Large intestine (tissue), 3 donors: ENCODE results near the gene FREM2. TPM values are rescaled to one million over a fixed set of nuclear protein-coding genes. Genes with fewer than 3 reads are reported as not detected.
A peak's percentile ranks its signal among the peaks of the same experiment; 100 is the strongest.

ENCODE experiments used
- DNase-seq, 2 donors: peaks; one replicate each; pipeline versions ENCODE4 v3.0.0 to v3.0.0-alpha.2; 2013
- H3K27ac ChIP-seq: one replicate; pipeline ENCODE4 v1.5.1; 2013; ENCODE audit warnings: low read length
- H3K27me3 ChIP-seq: 2 replicates; pipeline ENCODE4 v1.6.1; 2013; ENCODE audit warnings: low read length; ENCODE audit not compliant: control insufficient read depth, insufficient read depth
- H3K36me3 ChIP-seq: 2 replicates; pipeline ENCODE4 v1.6.1; 2013; ENCODE audit warnings: low read length; ENCODE audit not compliant: control insufficient read depth, insufficient read depth
- H3K4me1 ChIP-seq: one replicate; pipeline ENCODE4 v1.6.1; 2013; ENCODE audit warnings: low read length; ENCODE audit not compliant: control insufficient read depth, insufficient read depth
- H3K4me3 ChIP-seq: one replicate; pipeline ENCODE4 v1.5.1; 2013; ENCODE audit warnings: low read length
- H3K9me3 ChIP-seq: one replicate; pipeline ENCODE4 v1.6.1; 2013; ENCODE audit warnings: mild to moderate bottlenecking, low read depth, low read length, moderate library complexity; ENCODE audit not compliant: control insufficient read depth
- WGBS: methylation state at CpG from one replicate; pipeline ENCODE4 v1.1.5; 2013; ENCODE audit warnings: low lambda C conversion rate; ENCODE audit not compliant: insufficient coverage; 5-methylcytosine and 5-hydroxymethylcytosine counted together
- polyA plus RNA-seq: library from polyadenylated mRNA; unstranded; fragments of 120-200 nt; gene quantifications from one replicate; pipeline ENCODE4 v1.2.1, GENCODE V29; 2013

FREM2 gene
- polyA plus RNA-seq, 1 donor: 6.2 TPM

DNA sequence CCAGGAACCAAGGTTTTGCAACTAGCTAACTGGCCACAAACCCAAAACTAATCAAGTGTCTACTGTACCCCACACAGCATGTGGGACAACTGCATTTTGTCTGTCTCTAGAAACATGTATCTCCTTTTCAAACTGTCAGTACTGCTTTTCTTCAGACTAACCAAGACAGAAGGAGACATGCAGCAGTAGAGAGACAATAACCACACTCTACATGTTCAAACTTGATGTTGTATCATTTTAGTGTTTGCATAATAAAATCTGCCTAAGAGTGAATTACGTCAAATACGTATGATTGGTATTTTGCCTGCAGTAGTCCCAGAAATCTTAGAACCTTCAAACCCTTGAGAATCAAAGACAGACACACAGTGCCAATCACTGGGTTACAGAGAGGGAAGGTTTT is 22.0 kb upstream of the FREM2 start:
- Histone ChIP-seq H3K36me3 (no peaks in the 10 kb centered on the region), H3K4me1 (peaks cover 10% of the 10 kb centered on the region), H3K4me3 (no peak overlapping the region), H3K9me3 (no peaks in the 10 kb centered on the region), H3K27ac (no peak overlapping the region), H3K27me3 (no peaks in the 10 kb centered on the region)
- no CpG with 5 or more reads among the region's 2 CpGs for WGBS
- no peak for DNase-seq

DNA sequence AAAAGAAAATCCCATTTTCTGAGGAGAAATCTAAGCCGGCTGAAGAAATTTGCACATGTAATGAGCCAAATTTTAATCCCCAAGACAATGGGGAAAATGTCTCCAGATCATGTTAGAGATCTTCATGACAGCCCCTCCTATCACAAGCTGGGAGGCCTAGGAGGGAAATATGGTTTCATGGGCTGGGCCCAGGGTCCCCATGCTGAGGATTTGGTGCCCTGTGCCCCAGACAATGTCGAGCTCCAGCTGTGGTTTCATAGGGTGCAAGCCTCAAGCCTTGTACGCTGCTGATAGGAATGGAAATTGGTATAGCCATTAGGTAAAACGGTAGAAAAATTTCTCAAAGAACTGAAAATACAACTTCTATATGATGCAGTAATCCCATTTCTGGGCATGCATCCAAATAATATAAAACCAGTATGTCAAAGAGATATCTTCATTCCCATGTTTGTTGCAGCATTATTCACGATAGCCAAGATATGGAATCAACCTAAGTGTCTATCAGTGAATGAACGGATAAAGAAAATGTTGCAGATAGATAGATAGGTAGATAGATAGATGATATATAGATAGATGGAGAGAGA is 19.3 kb upstream of the FREM2 start:
- no peaks in the 10 kb centered on the region for H3K36me3 ChIP-seq
- H3K4me3 ChIP-seq: no peak overlapping the region
- H3K4me1 ChIP-seq: no peaks in the 10 kb centered on the region
- H3K9me3 ChIP-seq: no peaks in the 10 kb centered on the region
- no peak for DNase-seq
- H3K27me3 ChIP-seq: no peaks in the 10 kb centered on the region
- 82% methylated on average over 3 of the region's 6 CpGs for WGBS
- H3K27ac ChIP-seq: no peak overlapping the region

DNA sequence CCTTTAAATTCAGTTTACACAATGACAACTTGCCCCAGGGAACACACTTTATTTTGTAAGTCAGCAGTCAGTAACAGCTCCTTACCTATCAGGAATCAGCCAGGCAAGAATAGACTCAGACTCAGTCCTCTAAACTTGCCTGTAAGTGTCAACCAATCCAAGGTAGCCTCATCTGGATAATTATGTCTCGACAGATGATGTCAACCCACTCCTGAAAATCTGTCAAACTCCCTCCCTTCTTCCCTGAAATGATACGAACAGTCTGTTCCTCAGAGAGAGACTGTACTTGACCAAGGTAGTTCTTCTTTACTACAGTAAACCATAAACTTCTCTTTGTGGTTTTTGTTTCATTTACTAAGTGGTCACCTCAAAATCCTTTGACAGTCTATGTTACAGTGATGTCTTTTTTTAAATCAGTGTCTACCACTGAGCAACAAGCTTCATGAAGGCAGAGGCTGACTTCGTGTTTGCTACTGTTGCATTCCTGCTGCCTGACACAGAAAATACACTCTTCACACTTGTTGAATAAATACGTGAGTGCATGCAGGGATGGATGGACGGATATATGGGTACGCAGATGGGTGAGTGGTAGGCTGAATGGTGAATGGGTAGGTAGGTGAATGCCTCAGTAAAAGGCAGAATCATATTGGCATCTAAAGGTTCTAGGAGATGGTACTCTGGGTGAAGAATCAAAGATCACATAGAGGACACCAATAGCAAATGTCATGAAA is 17.5 kb upstream of the FREM2 start:
- Histone ChIP-seq H3K4me3 (no peak overlapping the region), H3K4me1 (no peaks in the 10 kb centered on the region), H3K36me3 (no peaks in the 10 kb centered on the region), H3K27ac (no peak overlapping the region), H3K27me3 (no peaks in the 10 kb centered on the region), H3K9me3 (no peaks in the 10 kb centered on the region)
- no peak for DNase-seq
- WGBS: 90% methylated on average over 3 of the region's 6 CpGs

DNA sequence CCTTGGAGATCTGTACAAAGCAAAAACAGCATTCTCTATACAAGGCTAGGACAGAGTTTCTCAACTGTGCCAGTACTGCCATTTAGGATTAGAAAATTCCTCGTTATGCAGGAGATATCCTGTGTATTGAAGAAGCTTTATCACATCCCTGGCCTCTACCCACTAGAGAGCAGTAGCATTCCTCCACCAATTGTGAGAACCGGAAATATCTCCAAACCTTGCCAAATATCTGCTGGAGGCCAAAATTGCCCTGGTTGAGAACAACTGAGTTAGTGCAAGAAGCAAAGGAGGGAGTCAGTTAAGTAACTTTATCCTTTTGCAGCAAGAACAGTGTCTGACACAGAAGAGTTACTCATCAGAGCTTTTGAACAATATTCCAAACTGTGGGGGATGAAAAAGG is 16.2 kb upstream of the FREM2 start:
- H3K27me3 ChIP-seq: no peaks in the 10 kb centered on the region
- WGBS: 80% methylated on average over 1 of the region's 2 CpGs
- H3K36me3 ChIP-seq: no peaks in the 10 kb centered on the region
- H3K9me3 ChIP-seq: no peaks in the 10 kb centered on the region
- H3K27ac ChIP-seq: no peak overlapping the region
- H3K4me3 ChIP-seq: no peak overlapping the region
- DNase-seq: no peak
- H3K4me1 ChIP-seq: no peaks in the 10 kb centered on the region

DNA sequence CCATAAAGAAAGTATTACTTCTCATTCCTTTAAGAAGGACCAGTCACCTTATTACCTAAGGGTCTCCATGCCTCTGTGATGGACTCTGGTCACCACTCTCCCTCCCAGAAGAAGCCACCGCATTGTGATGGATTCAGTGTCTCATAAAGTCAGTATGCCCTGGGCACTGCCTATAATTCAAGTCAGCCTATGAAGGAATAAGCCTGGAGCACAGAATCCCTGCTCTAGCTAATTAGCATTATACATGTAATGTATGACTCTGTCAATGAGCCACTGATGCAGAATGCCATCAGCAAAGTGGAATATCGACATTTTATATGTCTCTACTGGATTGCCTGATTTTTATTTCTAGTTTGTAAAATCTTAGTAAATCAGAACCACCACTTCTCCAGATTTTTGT is 14.9 kb upstream of the FREM2 start:
- Histone ChIP-seq H3K4me3 (no peak overlapping the region), H3K4me1 (no peaks in the 10 kb centered on the region), H3K9me3 (no peaks in the 10 kb centered on the region), H3K27me3 (no peaks in the 10 kb centered on the region), H3K36me3 (no peaks in the 10 kb centered on the region), H3K27ac (no peak overlapping the region)
- no CpG with 5 or more reads among the region's 2 CpGs for WGBS
- no peak for DNase-seq

DNA sequence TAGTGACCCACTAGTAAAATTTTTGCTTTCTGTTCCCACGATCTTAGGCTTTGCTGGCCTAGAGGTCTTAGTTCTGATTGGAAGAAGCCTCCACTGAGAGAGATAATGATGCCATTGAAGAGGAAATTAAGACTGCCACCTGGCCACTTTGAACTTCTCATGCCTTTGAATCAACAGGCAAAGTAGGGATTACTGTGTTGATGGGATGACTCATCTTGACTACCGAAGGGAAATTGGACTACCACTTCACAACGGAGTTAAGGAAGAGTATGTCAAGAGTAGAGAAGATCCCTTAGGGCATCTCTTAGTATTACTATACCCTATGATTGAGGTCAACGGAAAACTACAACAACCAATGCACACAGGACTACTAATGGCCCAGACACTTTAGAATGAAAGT is 12.7 kb upstream of the FREM2 start:
- H3K27ac ChIP-seq: no peak overlapping the region
- H3K4me1 ChIP-seq: no peaks in the 10 kb centered on the region
- H3K4me3 ChIP-seq: no peak overlapping the region
- no peaks in the 10 kb centered on the region for H3K36me3 ChIP-seq
- no peaks in the 10 kb centered on the region for H3K27me3 ChIP-seq
- no peak for DNase-seq
- 82% methylated on average over 2 of the region's 4 CpGs for WGBS
- H3K9me3 ChIP-seq: no peaks in the 10 kb centered on the region

DNA sequence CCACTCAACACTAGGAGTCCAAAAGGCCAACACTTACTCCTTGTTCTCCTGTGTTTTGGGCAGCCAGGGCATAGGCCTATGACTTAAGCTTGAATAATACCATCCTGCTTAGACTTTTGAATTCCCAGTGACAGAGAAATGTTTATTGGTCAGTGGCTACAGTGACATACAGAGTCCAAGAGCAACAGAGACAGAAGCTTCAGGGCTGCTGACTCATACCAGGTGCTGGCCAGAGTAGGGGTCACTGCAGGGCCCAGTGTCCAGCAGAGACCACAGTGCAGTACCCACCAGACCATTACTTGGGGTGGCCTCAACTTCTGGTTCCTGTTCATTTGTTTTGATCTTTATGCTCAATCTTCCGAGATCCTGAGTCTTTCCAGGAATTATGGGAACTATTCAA is 6.0 kb upstream of the FREM2 start:
- Histone ChIP-seq H3K4me3 (no peak overlapping the region), H3K27ac (no peak overlapping the region), H3K9me3 (no peaks in the 10 kb centered on the region), H3K27me3 (no peaks in the 10 kb centered on the region), H3K4me1 (peaks cover 6% of the 10 kb centered on the region), H3K36me3 (no peaks in the 10 kb centered on the region)
- no peak for DNase-seq
- WGBS: 100% methylated on average over 1 of the region's 1 CpG

DNA sequence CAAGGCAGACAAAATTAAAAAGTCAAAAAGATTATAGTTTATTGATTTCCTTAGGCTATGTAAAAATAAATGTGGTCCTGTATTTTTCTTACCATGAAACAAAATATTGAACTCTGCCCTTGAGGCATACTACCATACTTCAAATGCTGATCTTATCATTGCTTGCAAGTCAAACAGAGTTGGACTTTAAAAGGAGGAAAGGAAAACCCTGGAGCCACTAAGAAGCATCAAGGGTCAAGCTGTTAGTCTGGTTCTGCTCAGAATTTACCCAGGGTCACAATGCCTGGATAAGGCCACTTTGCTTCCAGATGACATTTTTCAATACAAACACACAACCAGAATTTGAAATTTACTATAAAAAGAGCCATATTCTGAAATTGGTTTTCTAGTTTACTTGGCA is 2.2 kb upstream of the FREM2 start:
- H3K4me3 ChIP-seq: no peak overlapping the region
- H3K9me3 ChIP-seq: peaks cover 2% of the 10 kb centered on the region
- peaks cover 4% of the 10 kb centered on the region for H3K36me3 ChIP-seq
- H3K27me3 ChIP-seq: peaks cover 11% of the 10 kb centered on the region
- no peak overlapping the region for H3K27ac ChIP-seq
- DNase-seq: peak in 1 of 2 donors; percentile 22
- peaks cover 9% of the 10 kb centered on the region for H3K4me1 ChIP-seq

DNA sequence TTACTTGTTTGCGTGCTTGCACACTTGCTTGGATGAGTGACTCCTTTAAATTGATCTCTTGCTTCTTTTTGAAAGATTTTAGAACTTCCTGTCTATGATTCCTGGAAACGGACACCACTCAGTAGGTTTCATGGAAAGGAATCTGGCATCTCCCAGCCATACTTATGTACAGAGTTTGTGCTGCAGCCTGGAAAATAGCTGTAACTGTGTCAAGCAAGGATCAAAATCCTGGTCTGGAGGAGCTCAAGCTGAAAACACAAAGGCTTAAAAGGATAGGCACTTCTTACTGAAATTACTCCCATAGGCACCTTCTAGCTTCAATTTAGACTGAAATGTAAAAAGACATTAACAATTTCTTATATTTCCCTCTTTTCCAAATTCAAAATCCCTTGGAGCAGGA is 1.4 kb upstream of the FREM2 start:
- Histone ChIP-seq H3K9me3 (peaks cover 2% of the 10 kb centered on the region), H3K27me3 (peaks cover 11% of the 10 kb centered on the region), H3K4me1 (peaks cover 9% of the 10 kb centered on the region), H3K36me3 (peaks cover 4% of the 10 kb centered on the region), H3K4me3 (no peak overlapping the region), H3K27ac (no peak overlapping the region)
- DNase-seq: no peak
- 83% methylated on average over 1 of the region's 2 CpGs for WGBS

DNA sequence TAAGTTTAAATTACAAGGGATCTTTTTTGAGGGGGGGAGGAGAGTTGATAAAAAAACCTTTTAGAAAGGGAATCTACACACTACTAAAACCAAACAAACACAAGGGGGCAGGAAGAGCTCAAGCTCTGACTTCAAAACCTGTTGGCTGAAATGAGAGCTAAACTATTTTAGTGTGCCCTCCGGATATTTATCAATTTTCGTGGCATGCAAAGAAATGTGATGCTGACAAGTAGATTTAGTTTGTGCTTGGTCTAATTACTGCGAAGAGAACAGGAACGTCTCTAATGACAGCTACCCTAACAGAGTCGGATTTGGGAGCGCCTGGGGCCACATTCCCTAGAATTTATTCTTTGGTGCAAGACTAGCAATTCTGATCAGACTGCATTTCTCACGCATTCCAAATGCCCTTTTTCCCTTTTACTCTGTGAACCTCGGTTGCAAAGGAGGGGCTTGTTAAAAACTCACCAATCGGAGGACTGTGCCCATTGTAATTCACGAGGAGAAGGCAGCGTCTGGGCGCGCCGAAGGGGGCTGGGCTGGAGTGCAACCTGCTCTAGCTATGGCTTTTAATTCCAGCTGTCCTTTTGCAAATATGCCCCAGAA is 802 bp upstream of the FREM2 start:
- no peak overlapping the region for H3K27ac ChIP-seq
- peak overlapping the region; percentile 55 for H3K4me3 ChIP-seq
- WGBS: 0% methylated on average over 1 of the region's 14 CpGs
- no peak for DNase-seq
- peaks cover 11% of the 10 kb centered on the region for H3K27me3 ChIP-seq
- peaks cover 2% of the 10 kb centered on the region for H3K9me3 ChIP-seq
- peaks cover 4% of the 10 kb centered on the region for H3K36me3 ChIP-seq
- H3K4me1 ChIP-seq: peaks cover 9% of the 10 kb centered on the region
